IPS DF 19.7 (cell line): Measurements from ENCODE around the gene TNC.

ENCODE experiments used
- DNase-seq: peaks from one replicate; pipeline ENCODE4 v3.0.0-alpha.2; 2013; ENCODE audit warnings: low read depth, low spot score

TNC gene

DNA sequence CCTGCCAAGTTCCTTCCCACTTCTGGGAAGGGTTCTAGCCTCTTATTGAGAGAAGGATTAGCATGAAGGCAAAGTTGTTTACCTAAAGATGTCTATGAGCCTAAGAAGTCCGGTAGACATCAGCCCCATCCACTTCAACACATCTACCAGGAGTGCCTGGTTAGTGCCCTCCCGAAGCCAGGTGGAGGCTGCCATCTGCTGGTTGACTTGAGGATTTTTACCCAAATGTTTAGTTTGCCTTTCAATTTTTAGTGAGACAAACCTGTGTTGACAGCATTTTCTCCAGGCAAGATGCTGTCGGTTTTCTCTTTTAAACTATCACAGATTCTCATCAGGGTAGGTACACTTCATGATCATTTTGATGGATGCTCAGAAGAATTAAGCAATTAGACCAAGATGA lies 104.0 kb downstream of the TNC start:
- DNase-seq = peak; percentile 25

DNA sequence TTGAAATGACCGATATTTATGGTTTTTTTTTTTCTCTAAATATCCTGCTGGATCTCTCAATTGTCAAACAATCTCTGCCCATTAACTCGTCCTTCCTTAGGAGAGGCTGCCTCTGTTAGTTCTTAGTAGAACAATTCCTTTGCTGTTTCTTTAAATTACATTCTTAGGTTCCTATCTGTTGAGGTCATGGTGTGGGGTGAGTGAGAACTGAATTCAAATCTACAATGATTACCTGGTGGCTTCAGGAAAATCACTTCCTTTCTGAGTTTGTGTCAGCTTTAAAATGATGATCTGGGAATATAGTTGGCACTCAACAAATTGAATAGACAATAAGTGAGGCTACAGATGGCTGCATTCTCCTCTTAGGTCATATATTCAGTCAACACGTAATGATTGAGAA lies 105.5 kb downstream of the TNC start:
- no peak for DNase-seq

- no peak for DNase-seq
Observed at GRCh38 chr9:115010874-115011273, 107.1 kb downstream of the TNC start.

DNA sequence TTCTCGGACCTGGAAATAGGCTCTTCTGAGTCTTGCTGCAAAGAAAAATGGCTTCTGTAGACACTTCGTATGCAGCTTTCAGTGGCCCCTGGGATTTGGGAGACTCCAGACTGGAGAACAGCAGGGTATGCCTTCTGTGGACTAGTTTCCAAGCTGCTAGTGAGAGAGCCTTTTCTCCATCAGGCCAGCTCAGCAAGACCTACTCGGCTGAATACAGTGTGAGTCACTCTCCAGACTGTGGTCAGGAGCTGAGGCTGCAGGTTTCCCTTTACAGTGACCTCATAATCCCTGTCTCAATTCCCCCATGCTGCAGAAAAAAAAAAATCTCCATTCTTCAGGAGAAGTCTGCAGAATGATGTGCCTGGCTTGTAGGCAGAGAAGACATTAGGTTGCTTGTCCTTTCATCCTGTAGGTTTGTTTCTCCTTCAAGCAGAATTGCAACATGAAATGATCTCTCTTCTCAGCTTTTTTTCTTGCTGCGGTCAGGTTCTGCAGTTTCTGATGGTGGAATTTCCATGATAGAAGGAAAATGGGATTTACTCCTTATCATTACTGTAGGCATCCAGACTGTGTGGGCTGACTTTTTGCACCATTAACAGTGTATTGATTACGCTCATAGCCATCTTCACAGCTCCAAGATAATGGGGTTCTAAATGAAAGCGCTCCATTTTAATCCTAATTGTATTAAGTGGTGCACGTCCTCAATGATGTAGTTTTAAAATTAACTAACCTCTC lies 109.3 kb downstream of the TNC start:
- no peak for DNase-seq

GRCh38 chr9:115006660-115007059 lies 111.3 kb downstream of the TNC start:
- no peak for DNase-seq

- no peak for DNase-seq
Observed at GRCh38 chr9:115005322-115005721, 112.6 kb downstream of the TNC start.

DNA sequence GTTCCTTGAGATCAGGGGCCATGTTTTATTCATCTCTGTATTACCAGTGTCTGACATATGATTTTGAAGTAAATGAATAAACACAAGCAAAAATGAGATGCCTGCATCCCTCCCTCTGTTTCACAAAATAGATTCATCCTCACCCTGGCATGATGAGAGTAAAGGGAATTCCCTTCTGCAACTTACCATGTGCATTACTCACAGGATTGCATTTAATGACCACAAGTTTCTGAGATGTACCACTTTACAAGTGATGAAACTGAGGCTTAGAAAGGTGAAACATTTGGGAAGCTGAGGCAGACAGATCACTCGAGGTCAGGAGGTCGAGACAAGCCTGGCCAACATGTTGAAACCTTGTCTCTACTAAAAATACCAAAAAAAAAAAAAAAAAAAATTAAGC lies 113.4 kb downstream of the TNC start:
- DNase-seq = no peak

DNA sequence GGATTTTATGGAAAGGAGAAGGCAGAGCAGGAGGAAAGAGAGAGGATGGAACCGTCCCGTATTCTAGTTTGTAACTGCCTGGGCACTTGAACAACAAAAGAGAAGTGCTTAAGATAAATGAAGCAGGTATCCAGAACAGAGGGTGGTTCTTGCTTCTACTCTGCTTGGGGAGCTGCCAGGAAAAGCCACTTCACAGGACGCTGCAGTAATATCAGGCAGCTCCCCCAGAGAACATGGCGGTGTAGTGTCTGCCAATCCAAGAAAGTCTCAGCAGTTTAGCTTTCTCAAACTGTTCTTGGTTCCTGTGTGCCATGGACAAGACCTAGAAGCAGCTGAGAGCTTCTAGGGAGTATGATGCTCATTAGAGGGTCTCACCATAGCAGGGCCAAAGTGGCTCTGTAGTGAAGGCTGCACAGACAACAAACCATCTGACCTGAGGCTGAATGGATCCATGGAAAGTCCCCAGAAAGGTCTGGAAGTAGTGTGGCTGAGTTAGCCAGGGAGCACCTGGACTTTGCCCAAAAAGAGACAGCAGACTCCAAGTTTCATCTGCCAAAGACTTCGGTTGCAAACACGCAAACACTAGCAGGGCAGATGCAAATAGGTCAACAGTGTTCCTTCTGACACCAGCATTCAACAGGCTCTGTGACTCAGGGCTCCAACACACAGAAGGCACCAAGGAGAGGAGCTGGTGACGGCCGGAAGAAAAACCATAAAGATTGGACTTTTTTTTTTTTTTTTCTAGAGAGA lies 115.4 kb downstream of the TNC start:
- no peak for DNase-seq

DNA sequence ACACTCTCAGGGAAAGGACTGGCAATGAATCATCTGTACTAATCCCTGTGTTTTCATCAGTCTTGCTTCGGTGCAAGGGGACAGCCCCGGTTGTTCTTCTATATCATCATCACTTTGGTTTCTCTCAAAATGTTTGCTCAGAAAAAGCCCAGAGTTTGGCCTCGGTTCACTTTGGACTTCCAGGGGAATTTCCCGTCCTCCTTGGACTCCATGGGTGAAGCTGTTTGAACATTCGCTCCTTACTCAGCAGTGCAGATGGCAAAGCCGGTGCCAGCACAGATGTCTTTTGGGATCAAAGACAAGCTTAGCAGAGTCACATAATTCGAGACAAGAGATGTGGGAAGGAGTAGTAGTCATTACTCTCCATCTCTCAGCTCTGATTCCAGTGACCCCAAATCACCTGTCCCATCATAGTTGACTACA lies 117.7 kb downstream of the TNC start:
- no peak for DNase-seq

DNA sequence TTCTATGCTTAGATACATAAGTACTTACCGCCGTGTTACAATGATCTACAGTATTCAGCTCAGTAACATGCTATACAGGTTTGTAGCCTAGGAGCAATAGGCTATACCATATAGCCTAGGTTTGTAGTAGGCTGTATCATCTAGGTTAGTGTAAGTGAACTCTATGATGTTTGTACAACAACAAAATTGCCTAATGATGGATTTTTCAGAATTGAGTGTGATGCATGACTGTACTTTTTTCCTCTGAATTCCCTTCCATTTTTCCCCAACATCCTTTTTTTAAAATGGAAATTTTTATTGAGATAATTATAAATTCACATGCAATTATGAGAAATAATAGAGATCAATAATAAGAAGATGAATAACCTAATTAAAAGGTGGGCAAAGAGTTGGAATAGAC lies 119.6 kb downstream of the TNC start:
- no peak for DNase-seq

- DNase-seq = no peak
Observed at GRCh38 chr9:114995681-114996221, 122.2 kb downstream of the TNC start.

GRCh38 chr9:114994768-114995167 lies 123.2 kb downstream of the TNC start:
- DNase-seq = no peak

GRCh38 chr9:114991861-114992260 lies 126.1 kb downstream of the TNC start:
- DNase-seq = no peak

GRCh38 chr9:114990901-114991300 lies 127.1 kb downstream of the TNC start:
- no peak for DNase-seq

- no peak for DNase-seq
Observed at GRCh38 chr9:114989600-114990410, 128.2 kb downstream of the TNC start.

DNA sequence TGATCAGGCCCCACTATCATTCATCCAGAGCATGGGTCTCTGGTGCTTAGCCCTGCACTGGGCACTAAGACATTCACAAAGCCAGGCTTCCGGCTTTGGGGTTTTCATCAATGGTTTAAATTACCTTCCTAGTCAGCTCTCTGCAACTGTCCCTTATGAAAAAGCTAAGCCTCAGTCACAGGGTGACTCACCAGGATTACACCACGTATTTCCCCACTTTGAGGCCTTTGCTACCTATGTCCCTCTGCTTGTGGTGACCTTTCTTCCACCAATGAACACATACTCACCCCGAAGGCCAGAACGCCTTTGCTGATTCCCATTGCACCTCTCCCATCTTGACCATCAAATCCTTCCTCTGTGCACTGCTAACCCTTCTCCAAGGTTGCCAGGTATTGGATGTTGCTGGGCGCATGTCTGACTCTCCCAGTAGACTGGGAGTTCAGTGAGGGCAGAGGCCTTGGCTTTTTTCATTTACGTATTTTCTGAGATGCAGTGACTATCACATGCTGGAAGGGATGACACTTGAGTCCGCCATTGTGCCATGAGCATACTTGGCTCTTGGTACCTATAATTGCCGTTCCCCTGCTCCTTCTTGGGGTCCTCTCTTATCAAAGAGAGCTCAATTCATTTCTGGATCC lies 128.9 kb downstream of the TNC start:
- no peak for DNase-seq

DNA sequence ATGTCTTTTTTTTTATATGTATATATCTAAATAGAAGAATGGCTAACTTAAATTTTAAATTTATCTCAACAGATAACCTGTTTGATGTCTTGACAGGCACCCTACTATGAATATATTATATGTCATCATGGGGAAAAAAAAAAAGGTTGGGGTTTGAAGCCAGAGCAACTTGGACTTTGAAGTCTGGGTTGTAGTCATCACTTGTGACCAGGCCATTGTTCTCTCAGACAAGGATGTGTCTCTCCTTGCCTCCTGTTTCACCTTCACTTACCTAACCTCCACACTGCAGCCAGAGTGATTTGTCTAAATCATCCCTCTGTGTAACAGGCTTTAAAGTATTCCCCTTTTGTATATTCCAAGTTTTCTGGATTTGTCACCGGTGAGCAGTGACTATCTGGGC lies 130.8 kb downstream of the TNC start:
- DNase-seq = no peak

DNA sequence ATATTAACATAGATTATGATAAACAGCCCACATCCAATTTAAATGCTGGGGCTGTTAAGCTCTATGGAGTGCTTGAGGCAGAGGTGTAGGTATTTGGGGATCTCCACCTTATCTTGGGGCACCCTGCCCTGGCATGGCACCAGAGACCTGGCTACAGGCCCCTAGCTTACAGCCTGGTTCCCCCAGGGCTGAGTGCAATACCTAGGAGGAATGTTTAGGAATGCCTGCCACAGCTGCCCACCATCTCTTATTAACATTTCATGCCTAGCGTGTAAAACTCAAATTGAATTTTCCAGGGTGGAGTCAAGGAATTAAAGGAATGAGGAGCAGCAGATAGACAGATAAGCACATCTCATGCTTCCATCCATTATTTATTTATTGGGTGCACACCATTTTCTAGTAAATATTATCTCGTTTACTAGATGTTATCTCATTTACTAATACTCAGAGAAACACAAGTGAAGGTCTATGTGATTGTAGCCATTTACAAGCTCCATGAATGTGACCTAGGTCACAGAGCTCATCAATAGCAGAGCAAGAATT lies 131.9 kb downstream of the TNC start:
- DNase-seq = no peak

- no peak for DNase-seq
Observed at GRCh38 chr9:114981063-114981462, 136.9 kb downstream of the TNC start.

DNA sequence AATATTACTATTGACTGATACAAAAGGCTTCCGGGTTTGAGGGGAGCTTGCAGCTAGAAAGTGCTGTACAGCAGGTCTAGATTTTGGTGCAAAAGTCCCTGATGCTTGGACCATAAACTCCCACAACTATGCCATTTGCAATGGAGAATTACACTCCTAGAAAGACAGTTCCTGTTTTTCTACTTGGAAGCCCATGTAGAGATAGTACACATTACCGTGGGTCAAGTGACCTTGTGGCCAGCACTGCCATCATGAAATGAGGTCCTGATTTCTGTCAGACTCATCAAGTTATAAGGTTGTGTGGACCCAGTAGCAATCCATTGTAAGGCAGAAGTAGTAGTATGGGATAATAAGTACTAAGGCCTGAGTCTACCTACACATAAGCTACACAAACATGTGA lies 144.7 kb downstream of the TNC start:
- DNase-seq = no peak

GRCh38 chr9:114972510-114973136 lies 145.3 kb downstream of the TNC start:
- no peak for DNase-seq
